Endothelial cell of umbilical vein (primary cell): ENCODE data around the gene FILIP1L. TPM values are rescaled to one million over a fixed set of nuclear protein-coding genes. Genes with fewer than 3 reads are reported as not detected.

Experiments
- BruUV-seq: library from RNA; stranded (reverse); fragments of 400-500 nt; replicated peaks from 2 replicates; lab custom pipeline; 2021; lab: Mats Ljungman, UMichigan
- CTCF ChIA-PET: fragments of 300-600, 350-600 bp; sonication (Branson Sonifier 250); formaldehyde crosslinking; loops from one replicate; lab custom pipeline; 2021; ENCODE audit warnings: antibody characterized with exemption, inconsistent platforms; lab: Charles Lee
- POLR2A ChIA-PET: fragments of 300-600, 350-600 bp; sonication (Branson Sonifier 250); formaldehyde crosslinking; loops from one replicate; lab custom pipeline; 2021; ENCODE audit warnings: antibody characterized with exemption, inconsistent platforms; lab: Charles Lee
- DNase-seq: peaks from one replicate; pipeline ENCODE4 v3.0.0-alpha.2; 2011; ENCODE audit warnings: low read depth, low spot score
- FAIRE-seq: peaks from 2 replicates; lab custom pipeline; 2011; peaks lifted over from hg19 to GRCh38; lab: Jason Lieb, UNC
- H2AFZ ChIP-seq: 2 replicates; pipeline ENCODE4 v1.6.0; 2012; ENCODE audit warnings: low read depth, low read length, control low read depth, inconsistent platforms
- H3K27ac ChIP-seq: 2 replicates; pipeline ENCODE4 v1.5.1; 2011; ENCODE audit warnings: low read depth, mild to moderate bottlenecking, control low read depth, low read length, moderate library complexity; ENCODE audit not compliant: insufficient read depth
- H3K27me3 ChIP-seq, 2 experiments: 2 replicates each; pipeline versions ENCODE4 v1.6.0 to v1.6.1; 2011; ENCODE audit warnings: low read length in 2 of 2, mixed read lengths in 1 of 2; ENCODE audit not compliant: control insufficient read depth in 2 of 2, insufficient read depth in 2 of 2
- H3K36me3 ChIP-seq, 2 experiments: 2 replicates in 1 of 2; 3 replicates in 1 of 2; pipeline ENCODE4 v1.5.1; 2011; ENCODE audit warnings: low read length in 2 of 2, mild to moderate bottlenecking in 1 of 2, moderate library complexity in 1 of 2; ENCODE audit not compliant: control insufficient read depth in 2 of 2, insufficient read depth in 2 of 2; ENCODE audit errors: extremely low read depth in 1 of 2
- H3K4me1 ChIP-seq: 3 replicates; pipeline ENCODE4 v1.5.1; 2011; ENCODE audit warnings: mild to moderate bottlenecking, low read length; ENCODE audit not compliant: control insufficient read depth, insufficient read depth; ENCODE audit errors: extremely low read depth
- H3K4me2 ChIP-seq: 2 replicates; pipeline ENCODE4 v1.6.1; 2011; ENCODE audit warnings: low read length, control low read depth, mixed read lengths; ENCODE audit not compliant: insufficient read depth
- H3K4me3 ChIP-seq, 3 experiments: fragments of 200-600 bp in 1 of 3; sonication (generic), shearing (Covaris generic) in 1 of 3; replicated peaks in 1 of 3; 2 replicates each; pipeline ENCODE4 v1.5.1; 2011 to 2016; ENCODE audit warnings: control low read depth in 3 of 3, low read length in 3 of 3, mild to moderate bottlenecking in 2 of 3, inconsistent platforms in 1 of 3, low read depth in 1 of 3, moderate library complexity in 1 of 3; ENCODE audit not compliant: insufficient read depth in 1 of 3
- H3K79me2 ChIP-seq: 2 replicates; pipeline ENCODE4 v1.6.0; 2012; ENCODE audit warnings: low read length, inconsistent platforms; ENCODE audit not compliant: control insufficient read depth, insufficient read depth
- H3K9ac ChIP-seq: replicated peaks from 2 replicates; pipeline ENCODE3; 2011; ENCODE audit warnings: low read length, control low read depth; ENCODE audit not compliant: insufficient read depth; ENCODE audit errors: extremely low read depth
- H3K9me1 ChIP-seq: replicated peaks from 3 replicates; pipeline ENCODE4 v1.6.0; 2011; ENCODE audit warnings: mild to moderate bottlenecking, low read length; ENCODE audit not compliant: control insufficient read depth, insufficient read depth; ENCODE audit errors: extremely low read depth
- H3K9me3 ChIP-seq: replicated peaks from 2 replicates; pipeline ENCODE4 v1.5.1; 2012; ENCODE audit warnings: low read length, inconsistent platforms; ENCODE audit not compliant: control insufficient read depth, insufficient read depth
- H4K20me1 ChIP-seq: replicated peaks from 2 replicates; pipeline ENCODE3; 2011; ENCODE audit warnings: mild to moderate bottlenecking, low read length; ENCODE audit not compliant: control insufficient read depth, insufficient read depth; ENCODE audit errors: extremely low read depth
- CTCF ChIP-seq, 2 donors: IDR thresholded peaks; 1 replicate in 1 of 2; 2 replicates in 1 of 2; pipeline ENCODE4 v1.5.1; 2011; ENCODE audit warnings: low read length in 2 of 2, mild to moderate bottlenecking in 2 of 2, moderate library complexity in 2 of 2, control low read depth in 1 of 2, inconsistent platforms in 1 of 2, low read depth in 1 of 2; ENCODE audit not compliant: insufficient read depth in 1 of 2; ENCODE audit errors: extremely low read depth in 1 of 2
- EZH2 ChIP-seq: IDR thresholded peaks from 2 replicates; pipeline ENCODE4 v1.6.1; 2012; ENCODE audit warnings: borderline replicate concordance, low read depth, mild to moderate bottlenecking, moderate library complexity, low read length, inconsistent platforms; ENCODE audit not compliant: severe bottlenecking
- FOS ChIP-seq: IDR thresholded peaks from 2 replicates; pipeline ENCODE4 v1.6.1; 2011; ENCODE audit warnings: mild to moderate bottlenecking, low read length, moderate library complexity, borderline replicate concordance; ENCODE audit not compliant: insufficient read depth
- GATA2 ChIP-seq: IDR thresholded peaks from 2 replicates; pipeline ENCODE4 v1.7.0; 2011; ENCODE audit warnings: low read depth, mild to moderate bottlenecking, moderate library complexity, mixed read lengths, low read length; ENCODE audit not compliant: insufficient read length, insufficient read depth
- JUN ChIP-seq: IDR thresholded peaks from 2 replicates; pipeline ENCODE4 v1.6.1; 2011; ENCODE audit warnings: borderline replicate concordance, low read depth; ENCODE audit not compliant: insufficient read length, insufficient read depth
- MAX ChIP-seq: IDR thresholded peaks from 2 replicates; pipeline ENCODE4 v1.6.1; 2011; ENCODE audit not compliant: insufficient read depth, insufficient read length
- MYC ChIP-seq: IDR thresholded peaks from one replicate; pipeline ENCODE4 v1.6.1; 2011; ENCODE audit warnings: mild to moderate bottlenecking, low read depth, low read length
- POLR2A ChIP-seq: IDR thresholded peaks from 2 replicates; pipeline ENCODE4 v1.6.1; 2012; ENCODE audit warnings: low read depth, mild to moderate bottlenecking, control low read depth, low read length
- POLR2AphosphoS5 ChIP-seq: IDR thresholded peaks from 2 replicates; pipeline ENCODE4 v1.6.1; 2012; ENCODE audit warnings: low read depth, mild to moderate bottlenecking, control low read depth, low read length, moderate library complexity; ENCODE audit not compliant: insufficient read depth
- dilution Hi-C: fragments of 300-500 bp; cut with MboI; formaldehyde crosslinking; loops from one replicate; pipeline ENCODE4 v1.15.0; 2019; ENCODE audit warnings: low sequenced_read_pairs; ENCODE audit not compliant: extremely low pct_ligation_motif_present
- intact Hi-C: fragments of 100-400 bp; cut with micrococcal nuclease; formaldehyde crosslinking; loops from one replicate; pipeline ENCODE4 v1.10.0; 2022
- polyA plus RNA-seq, 4 experiments: library from polyadenylated mRNA; depleted of rRNA in 3 of 4; stranded (reverse) in 3 of 4; unstranded in 1 of 4; fragments of >200 nt; gene quantifications; 2 replicates each; pipeline versions ENCODE4 v1.2.1 to v1.2.3, GENCODE V29; 2011 to 2012; ENCODE audit warnings: missing spikeins in 1 of 4
- total RNA-seq: library from RNA; stranded (reverse); gene quantifications from 2 replicates; pipeline ENCODE4 v1.2.3, GENCODE V29; 2021

FILIP1L gene
- total and polyA plus RNA-seq, 2 donors (not counting 3 experiments of a cell fraction or from before 2014, with no cell fraction given) = 26.0 to 29.9 TPM

GRCh38 chr3:99978221-99978620 lies 136.1 kb downstream of the FILIP1L start:
- ChIA-PET CTCF (interaction anchor here (1.5 kb wide), 1 partner anchor 16 kb away, joined by 3 read pairs; no protein-coding TSS in a partner anchor), POLR2A (no interaction called here)
- no peaks in the 10 kb centered on the region for H3K9me1 ChIP-seq
- no peaks in the 10 kb centered on the region for H3K9me3 ChIP-seq
- no peaks in the 10 kb centered on the region for H3K79me2 ChIP-seq
- TF ChIP-seq GATA2 = no peak
- no peak for TF ChIP-seq JUN
- no peak for TF ChIP-seq MAX
- no peak for TF ChIP-seq EZH2
- no peak for TF ChIP-seq MYC
- TF ChIP-seq POLR2A = no peak
- no peak for TF ChIP-seq FOS
- no peak for TF ChIP-seq POLR2AphosphoS5
- TF ChIP-seq CTCF (IDR thresholded peaks at IDR 0.05; ENCODE audit: extremely low read depth in 1 of 2, insufficient read depth in 1 of 2, low read depth in 1 of 2, low read length in 2 of 2) = no peak
- H3K4me2 ChIP-seq = no peak overlapping the region
- H3K27ac ChIP-seq = no peak overlapping the region
- H3K9ac ChIP-seq = no peak overlapping the region
- no peak overlapping the region for H3K4me3 ChIP-seq
- H4K20me1 ChIP-seq = no peaks in the 10 kb centered on the region
- dilution Hi-C loops = no loop called here
- no TSS peak for BruUV-seq
- no peaks in the 10 kb centered on the region for H3K27me3 ChIP-seq
- no peaks in the 10 kb centered on the region for H3K36me3 ChIP-seq
- intact Hi-C loops = no loop called here
- FAIRE-seq (no peak), DNase-seq (no peak)
- H2AFZ ChIP-seq = no peak overlapping the region
- no peaks in the 10 kb centered on the region for H3K4me1 ChIP-seq
